Uterus (tissue), 2 donors: Measurements from ENCODE around the gene TMC8.

Source experiments
- CTCF ChIP-seq, 4 experiments: fragments of 200-600 bp in 2 of 4; fragments of 450-650 bp in 2 of 4; sonication (generic) in 2 of 4; IDR thresholded peaks; one replicate each; pipeline ENCODE4 v1.5.1; 2016 to 2019; ENCODE audit warnings: antibody characterized with exemption in 4 of 4, mild to moderate bottlenecking in 2 of 4, moderate library complexity in 1 of 4
- POLR2A ChIP-seq, 2 donors: fragments of 450-650 bp; IDR thresholded peaks; one replicate each; pipeline ENCODE4 v1.6.1; 2016; ENCODE audit warnings: antibody characterized with exemption in 2 of 2, mild to moderate bottlenecking in 1 of 2, moderate library complexity in 1 of 2

- no peak for TF ChIP-seq POLR2A (IDR thresholded peaks at IDR 0.05)
- no peak for TF ChIP-seq CTCF (IDR thresholded peaks at IDR 0.05)
Measured at GRCh38 chr17:78144736-78145641, 14.4 kb downstream of the TMC8 start.
